CD4-positive, alpha-beta T cell treated with Interleukin-4 for 4 hours (primary cell): ENCODE measurements around the gene METTL21C.

Experiments
- DNase-seq: peaks from one replicate; pipeline ENCODE4 v3.0.0-alpha.2; 2020

METTL21C gene

GRCh38 chr13:102658660-102659059 lies 36.2 kb downstream of the METTL21C start:
- DNase-seq = no peak

GRCh38 chr13:102657630-102658029 lies 37.2 kb downstream of the METTL21C start:
- DNase-seq = no peak

GRCh38 chr13:102654756-102655155 lies 40.1 kb downstream of the METTL21C start:
- no peak for DNase-seq

GRCh38 chr13:102651892-102652291 lies 43.0 kb downstream of the METTL21C start:
- no peak for DNase-seq

GRCh38 chr13:102651392-102651791 lies 43.5 kb downstream of the METTL21C start:
- DNase-seq = no peak

GRCh38 chr13:102650444-102650843 lies 44.4 kb downstream of the METTL21C start:
- DNase-seq = no peak

GRCh38 chr13:102648046-102648445 lies 46.8 kb downstream of the METTL21C start:
- DNase-seq = no peak

GRCh38 chr13:102645701-102646100 lies 49.1 kb downstream of the METTL21C start:
- no peak for DNase-seq

GRCh38 chr13:102643656-102644055 lies 51.2 kb downstream of the METTL21C start:
- DNase-seq = no peak

GRCh38 chr13:102642475-102642874 lies 52.4 kb downstream of the METTL21C start:
- no peak for DNase-seq

GRCh38 chr13:102642029-102642428 lies 52.8 kb downstream of the METTL21C start:
- DNase-seq = no peak

GRCh38 chr13:102638741-102639140 lies 56.1 kb downstream of the METTL21C start:
- DNase-seq = no peak
